K562 (cell line): ENCODE measurements around the gene STX1A. TPM values are rescaled to one million over a fixed set of nuclear protein-coding genes. Genes with fewer than 3 reads are reported as not detected.
A peak's percentile ranks its signal among the peaks of the same experiment; 100 is the strongest.

ENCODE experiments used
- CBX1 ChIP-seq: sonication (generic); IDR thresholded peaks from 2 replicates; pipeline ENCODE4 v1.6.1; 2016; ENCODE audit warnings: antibody characterized with exemption, low read depth, mild to moderate bottlenecking
- CSDE1 ChIP-seq, 2 experiments: fragments of 450-650 bp; IDR thresholded peaks; 2 replicates each; pipeline ENCODE4 v1.6.1; 2016; ENCODE audit warnings: mild to moderate bottlenecking in 1 of 2
- MAFK ChIP-seq: IDR thresholded peaks from 2 replicates; pipeline ENCODE4 v1.6.1; 2011; ENCODE audit warnings: low read length, improper control_type of control experiment
- PTRF ChIP-seq: fragments of 450-650 bp; IDR thresholded peaks from 2 replicates; pipeline ENCODE4 v1.6.1; 2016; ENCODE audit warnings: mild to moderate bottlenecking, missing genetic modification characterization, missing compliant biosample characterization
- TAF7 ChIP-seq: fragments of 450-650 bp; IDR thresholded peaks from 2 replicates; pipeline ENCODE4 v1.6.1; 2016; ENCODE audit warnings: missing genetic modification characterization, missing compliant biosample characterization
- TEAD4 ChIP-seq, 2 experiments: sonication (generic) in 1 of 2; formaldehyde crosslinking in 1 of 2; IDR thresholded peaks; 2 replicates each; pipeline versions ENCODE4 v1.6.1 to v1.8.0; 2012 to 2022; ENCODE audit warnings: borderline replicate concordance in 1 of 2, inconsistent platforms in 1 of 2, low read length in 1 of 2, mild to moderate bottlenecking in 1 of 2, missing genetic modification reagents in 1 of 2
- ZFP30 ChIP-seq: fragments of 250-450 bp; sonication (Bioruptor Pico); IDR thresholded peaks from 2 replicates; pipeline ENCODE4 v1.8.0; 2022; ENCODE audit warnings: moderate library complexity, mild to moderate bottlenecking, inconsistent platforms, borderline replicate concordance
- ZNF121 ChIP-seq: sonication (generic); formaldehyde crosslinking; conservative IDR thresholded peaks from 2 replicates; pipeline ENCODE4 v1.8.0; 2022; ENCODE audit warnings: missing genetic modification reagents
- ZNF23 ChIP-seq: fragments of 250-450 bp; sonication (Bioruptor Pico); IDR thresholded peaks from 2 replicates; pipeline ENCODE4 v1.4.0; 2020; ENCODE audit warnings: mild to moderate bottlenecking
- ZNF274 ChIP-seq: IDR thresholded peaks from 2 replicates; pipeline ENCODE4 v1.6.1; 2011; ENCODE audit warnings: low read depth, mild to moderate bottlenecking, low read length, moderate library complexity, borderline replicate concordance
- ZNF586 ChIP-seq: fragments of 450-650 bp; formaldehyde crosslinking; conservative IDR thresholded peaks from 2 replicates; pipeline ENCODE4 v1.4.0; 2020; ENCODE audit warnings: mild to moderate bottlenecking, moderate library complexity
- ZNF76 ChIP-seq: fragments of 250-450 bp; sonication (Bioruptor Pico); IDR thresholded peaks from 2 replicates; pipeline ENCODE4 v1.4.0; 2020; ENCODE audit warnings: mild to moderate bottlenecking, moderate library complexity, borderline replicate concordance
- ZNF77 ChIP-seq: fragments of 250-450 bp; sonication (Bioruptor Pico); IDR thresholded peaks from 2 replicates; pipeline ENCODE4 v1.5.0; 2020
- polyA plus RNA-seq, 8 experiments: library from polyadenylated mRNA; depleted of rRNA in 4 of 8; stranded (reverse) in 5 of 8; unstranded in 3 of 8; fragments of >200 nt; fragmentation: Nextera tagmentation in 2 of 8; fragmentation: Illumina TruSeq in 1 of 8; extraction: Ambion mirVana in 2 of 8; extraction: Trizol in 1 of 8; gene quantifications; 2 replicates each; pipeline versions ENCODE4 v1.2.1 to v1.2.3, GENCODE V29; 2011 to 2014; ENCODE audit warnings: inconsistent platforms in 1 of 8, missing spikeins in 1 of 8
- total RNA-seq, 7 experiments: library from RNA; depleted of rRNA in 6 of 7; stranded (reverse); fragments of >200 nt in 6 of 7; fragmentation: Illumina TruSeq in 2 of 7; extraction: Trizol in 2 of 7; gene quantifications; 2 replicates each; pipeline versions ENCODE4 v1.2.1 to v1.2.3, GENCODE V29; 2011 to 2021; ENCODE audit warnings: low replicate concordance in 1 of 7
- TF ChIP-seq, protein P1 (sequence below): sonication (generic); formaldehyde crosslinking; IDR thresholded peaks from 2 replicates; pipeline ENCODE4 v1.8.1; 2023; ENCODE audit warnings: missing genetic modification reagents, mild to moderate bottlenecking, borderline replicate concordance
- TF ChIP-seq, protein P2 (sequence below): fragments of 450-650 bp; IDR thresholded peaks from 2 replicates; pipeline ENCODE4 v1.6.1; 2016; ENCODE audit warnings: missing biosample characterization, missing genetic modification characterization
- TF ChIP-seq, protein P3 (sequence below), 2 experiments: fragments of 200-800 bp in 1 of 2; sonication (Bioruptor generic) in 1 of 2; sonication (generic) in 1 of 2; formaldehyde crosslinking in 1 of 2; IDR thresholded peaks in 1 of 2; conservative IDR thresholded peaks in 1 of 2; 2 replicates each; pipeline versions ENCODE4 v1.5.0 to v1.6.1; 2016 to 2020; ENCODE audit warnings: missing compliant biosample characterization in 1 of 2, missing genetic modification characterization in 1 of 2, missing genetic modification reagents in 1 of 2
- TF ChIP-seq, protein P4 (sequence below), 2 experiments: IDR thresholded peaks; 2 replicates each; pipeline ENCODE4 v1.6.1; 2012; ENCODE audit warnings: improper control_type of control experiment in 2 of 2, low read depth in 2 of 2, low read length in 2 of 2, borderline replicate concordance in 1 of 2

STX1A gene
- total and polyA plus RNA-seq, 9 of the 15 experiments (the other 6 are each of a cell fraction or from before 2014, with no cell fraction given), result 0.04 to 15.1 (median 6.3) TPM

DNA sequence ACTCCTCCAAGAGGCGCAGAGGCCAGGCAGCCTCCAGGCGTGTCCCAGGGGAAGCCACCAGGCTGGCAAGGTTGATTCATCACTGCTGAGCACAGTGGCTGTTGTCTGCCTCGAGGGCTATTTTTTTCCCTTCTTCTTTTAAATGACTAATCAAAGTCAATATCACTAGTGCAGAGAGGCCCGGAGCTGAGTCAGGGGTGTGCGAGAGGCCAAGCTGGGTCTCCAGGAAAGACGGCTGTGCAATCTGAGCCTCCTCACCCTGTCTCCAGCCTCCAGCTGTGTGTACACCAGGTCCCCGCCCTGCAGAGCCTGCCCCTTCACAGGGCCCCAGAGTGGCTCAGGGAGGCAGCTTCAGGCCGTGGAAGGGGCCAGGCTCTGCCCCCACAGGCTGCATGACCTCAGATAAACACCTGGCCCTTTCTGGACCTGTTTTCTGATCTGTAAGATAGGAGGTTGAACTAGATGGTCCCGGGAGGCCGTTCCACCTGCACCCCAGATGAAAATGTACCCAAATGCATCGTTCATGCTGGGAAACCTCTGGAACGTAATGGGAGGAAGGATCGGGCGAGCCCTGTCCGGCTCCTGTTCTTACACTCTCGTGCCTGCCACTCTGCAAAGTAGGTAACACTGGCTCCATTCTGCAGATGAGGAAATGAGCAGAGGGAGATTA, 3.7 kb downstream of the STX1A start (continued):
- TF ChIP-seq, protein P1, sequence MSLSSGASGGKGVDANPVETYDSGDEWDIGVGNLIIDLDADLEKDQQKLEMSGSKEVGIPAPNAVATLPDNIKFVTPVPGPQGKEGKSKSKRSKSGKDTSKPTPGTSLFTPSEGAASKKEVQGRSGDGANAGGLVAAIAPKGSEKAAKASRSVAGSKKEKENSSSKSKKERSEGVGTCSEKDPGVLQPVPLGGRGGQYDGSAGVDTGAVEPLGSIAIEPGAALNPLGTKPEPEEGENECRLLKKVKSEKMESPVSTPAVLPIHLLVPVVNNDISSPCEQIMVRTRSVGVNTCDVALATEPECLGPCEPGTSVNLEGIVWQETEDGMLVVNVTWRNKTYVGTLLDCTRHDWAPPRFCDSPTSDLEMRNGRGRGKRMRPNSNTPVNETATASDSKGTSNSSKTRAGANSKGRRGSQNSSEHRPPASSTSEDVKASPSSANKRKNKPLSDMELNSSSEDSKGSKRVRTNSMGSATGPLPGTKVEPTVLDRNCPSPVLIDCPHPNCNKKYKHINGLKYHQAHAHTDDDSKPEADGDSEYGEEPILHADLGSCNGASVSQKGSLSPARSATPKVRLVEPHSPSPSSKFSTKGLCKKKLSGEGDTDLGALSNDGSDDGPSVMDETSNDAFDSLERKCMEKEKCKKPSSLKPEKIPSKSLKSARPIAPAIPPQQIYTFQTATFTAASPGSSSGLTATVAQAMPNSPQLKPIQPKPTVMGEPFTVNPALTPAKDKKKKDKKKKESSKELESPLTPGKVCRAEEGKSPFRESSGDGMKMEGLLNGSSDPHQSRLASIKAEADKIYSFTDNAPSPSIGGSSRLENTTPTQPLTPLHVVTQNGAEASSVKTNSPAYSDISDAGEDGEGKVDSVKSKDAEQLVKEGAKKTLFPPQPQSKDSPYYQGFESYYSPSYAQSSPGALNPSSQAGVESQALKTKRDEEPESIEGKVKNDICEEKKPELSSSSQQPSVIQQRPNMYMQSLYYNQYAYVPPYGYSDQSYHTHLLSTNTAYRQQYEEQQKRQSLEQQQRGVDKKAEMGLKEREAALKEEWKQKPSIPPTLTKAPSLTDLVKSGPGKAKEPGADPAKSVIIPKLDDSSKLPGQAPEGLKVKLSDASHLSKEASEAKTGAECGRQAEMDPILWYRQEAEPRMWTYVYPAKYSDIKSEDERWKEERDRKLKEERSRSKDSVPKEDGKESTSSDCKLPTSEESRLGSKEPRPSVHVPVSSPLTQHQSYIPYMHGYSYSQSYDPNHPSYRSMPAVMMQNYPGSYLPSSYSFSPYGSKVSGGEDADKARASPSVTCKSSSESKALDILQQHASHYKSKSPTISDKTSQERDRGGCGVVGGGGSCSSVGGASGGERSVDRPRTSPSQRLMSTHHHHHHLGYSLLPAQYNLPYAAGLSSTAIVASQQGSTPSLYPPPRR (CRISPR knock-in tag), result no peak
- TF ChIP-seq, protein P2, sequence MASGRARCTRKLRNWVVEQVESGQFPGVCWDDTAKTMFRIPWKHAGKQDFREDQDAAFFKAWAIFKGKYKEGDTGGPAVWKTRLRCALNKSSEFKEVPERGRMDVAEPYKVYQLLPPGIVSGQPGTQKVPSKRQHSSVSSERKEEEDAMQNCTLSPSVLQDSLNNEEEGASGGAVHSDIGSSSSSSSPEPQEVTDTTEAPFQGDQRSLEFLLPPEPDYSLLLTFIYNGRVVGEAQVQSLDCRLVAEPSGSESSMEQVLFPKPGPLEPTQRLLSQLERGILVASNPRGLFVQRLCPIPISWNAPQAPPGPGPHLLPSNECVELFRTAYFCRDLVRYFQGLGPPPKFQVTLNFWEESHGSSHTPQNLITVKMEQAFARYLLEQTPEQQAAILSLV, result no peak
- TF ChIP-seq ZFP30 (CRISPR knock-in tag) (no peak), CBX1 (no peak), MAFK (peak; percentile 74), ZNF586 (no peak), CSDE1 (IDR thresholded peaks at IDR 0.05) (no peak), ZNF77 (CRISPR knock-in tag) (no peak), ZNF121 (CRISPR knock-in tag) (no peak), ZNF76 (CRISPR knock-in tag) (no peak), TEAD4 (IDR thresholded peaks at IDR 0.05; ENCODE audit: low read length) (peak; percentile 92), TEAD4 (CRISPR knock-in tag; IDR thresholded peaks at IDR 0.05; ENCODE audit: borderline replicate concordance) (no peak), ZNF274 (0 out of 2 replicates have a peak, but pooled peaks have one; percentile 47), ZNF23 (no peak; the same call in 1 of the 2 replicates), PTRF (tag) (no peak), TAF7 (no peak)
- TF ChIP-seq, protein P3, sequence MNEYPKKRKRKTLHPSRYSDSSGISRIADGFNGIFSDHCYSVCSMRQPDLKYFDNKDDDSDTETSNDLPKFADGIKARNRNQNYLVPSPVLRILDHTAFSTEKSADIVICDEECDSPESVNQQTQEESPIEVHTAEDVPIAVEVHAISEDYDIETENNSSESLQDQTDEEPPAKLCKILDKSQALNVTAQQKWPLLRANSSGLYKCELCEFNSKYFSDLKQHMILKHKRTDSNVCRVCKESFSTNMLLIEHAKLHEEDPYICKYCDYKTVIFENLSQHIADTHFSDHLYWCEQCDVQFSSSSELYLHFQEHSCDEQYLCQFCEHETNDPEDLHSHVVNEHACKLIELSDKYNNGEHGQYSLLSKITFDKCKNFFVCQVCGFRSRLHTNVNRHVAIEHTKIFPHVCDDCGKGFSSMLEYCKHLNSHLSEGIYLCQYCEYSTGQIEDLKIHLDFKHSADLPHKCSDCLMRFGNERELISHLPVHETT (CRISPR knock-in tag; conservative IDR thresholded peaks at IDR 0.05 in 1 of 2, IDR thresholded peaks at IDR 0.05 in 1 of 2), result peak in 1 of 2 experiments; percentile 54; a peak in 2 of 4 replicates
- TF ChIP-seq, protein P4, sequence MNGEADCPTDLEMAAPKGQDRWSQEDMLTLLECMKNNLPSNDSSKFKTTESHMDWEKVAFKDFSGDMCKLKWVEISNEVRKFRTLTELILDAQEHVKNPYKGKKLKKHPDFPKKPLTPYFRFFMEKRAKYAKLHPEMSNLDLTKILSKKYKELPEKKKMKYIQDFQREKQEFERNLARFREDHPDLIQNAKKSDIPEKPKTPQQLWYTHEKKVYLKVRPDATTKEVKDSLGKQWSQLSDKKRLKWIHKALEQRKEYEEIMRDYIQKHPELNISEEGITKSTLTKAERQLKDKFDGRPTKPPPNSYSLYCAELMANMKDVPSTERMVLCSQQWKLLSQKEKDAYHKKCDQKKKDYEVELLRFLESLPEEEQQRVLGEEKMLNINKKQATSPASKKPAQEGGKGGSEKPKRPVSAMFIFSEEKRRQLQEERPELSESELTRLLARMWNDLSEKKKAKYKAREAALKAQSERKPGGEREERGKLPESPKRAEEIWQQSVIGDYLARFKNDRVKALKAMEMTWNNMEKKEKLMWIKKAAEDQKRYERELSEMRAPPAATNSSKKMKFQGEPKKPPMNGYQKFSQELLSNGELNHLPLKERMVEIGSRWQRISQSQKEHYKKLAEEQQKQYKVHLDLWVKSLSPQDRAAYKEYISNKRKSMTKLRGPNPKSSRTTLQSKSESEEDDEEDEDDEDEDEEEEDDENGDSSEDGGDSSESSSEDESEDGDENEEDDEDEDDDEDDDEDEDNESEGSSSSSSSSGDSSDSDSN (IDR thresholded peaks at IDR 0.05; ENCODE audit: borderline replicate concordance in 1 of 2, low read depth in 2 of 2, low read length in 2 of 2), result peak; percentile 57 to 88; a peak in 2 of 4 replicates
